ENCODE data around the gene MICAL3.

MICAL3 gene

GRCh38 chr22:17914474-17914873 is 109.9 kb downstream of the MICAL3 start:
- DNase-seq (ENCODE audit: low read depth in 2 of 2) = no peak

- DNase-seq (ENCODE audit: low read depth in 2 of 2) = no peak
Measured at GRCh38 chr22:17913801-17914347, 110.5 kb downstream of the MICAL3 start.

- DNase-seq (ENCODE audit: low read depth in 2 of 2) = no peak
Measured at GRCh38 chr22:17912945-17913721, 111.2 kb downstream of the MICAL3 start.

DNA sequence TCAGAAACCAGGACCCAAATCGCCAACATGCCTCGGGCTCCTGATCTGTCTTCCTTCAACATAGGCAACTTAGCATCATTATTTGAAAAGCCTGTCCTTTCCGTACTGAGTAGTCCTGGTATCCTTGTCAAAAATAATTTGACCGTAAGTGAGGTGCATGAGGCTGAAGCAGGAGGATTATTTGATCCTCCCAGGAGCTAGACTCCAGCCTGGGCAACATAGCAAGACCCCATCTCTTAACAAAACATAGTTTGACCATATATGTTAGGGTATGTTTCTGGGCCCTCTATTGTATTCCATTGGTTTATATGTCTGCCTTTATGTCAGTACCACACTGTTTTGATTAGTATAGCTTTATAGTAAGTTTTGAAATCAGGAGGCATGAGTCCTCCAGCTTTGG is 112.5 kb downstream of the MICAL3 start:
- no peak for DNase-seq (ENCODE audit: low read depth in 2 of 2)

DNA sequence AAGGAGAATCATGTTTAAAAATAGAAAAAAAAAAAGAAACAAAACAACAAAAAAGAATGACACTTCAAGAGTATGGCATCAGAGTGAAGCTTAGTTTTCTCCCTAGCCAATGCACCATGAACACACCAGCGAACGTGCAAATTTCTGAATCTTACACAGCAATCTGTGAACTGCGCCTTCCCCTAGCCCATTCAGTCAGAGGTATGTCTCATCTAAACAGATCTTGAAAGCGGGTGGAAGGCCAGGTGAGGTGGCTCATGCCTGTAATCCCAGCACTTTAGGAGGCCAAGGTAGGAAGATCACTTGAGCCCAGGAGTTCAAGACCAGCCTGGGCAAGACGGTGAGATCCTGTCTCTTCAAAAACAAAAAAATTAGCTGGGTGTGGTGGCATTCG is 113.1 kb downstream of the MICAL3 start:
- DNase-seq (ENCODE audit: low read depth in 2 of 2) = no peak

GRCh38 chr22:17910561-17911311 is 113.6 kb downstream of the MICAL3 start:
- no peak for DNase-seq (ENCODE audit: low read depth in 2 of 2)

GRCh38 chr22:17907748-17908051 is 116.7 kb downstream of the MICAL3 start:
- DNase-seq (ENCODE audit: low read depth in 2 of 2) = no peak

GRCh38 chr22:17906978-17907747 is 117.2 kb downstream of the MICAL3 start:
- no peak for DNase-seq (ENCODE audit: low read depth in 2 of 2)

GRCh38 chr22:17905445-17905844 is 118.9 kb downstream of the MICAL3 start:
- DNase-seq (ENCODE audit: low read depth in 2 of 2) = no peak

- no peak for DNase-seq (ENCODE audit: low read depth in 2 of 2)
Measured at GRCh38 chr22:17903564-17904295, 120.6 kb downstream of the MICAL3 start.

DNA sequence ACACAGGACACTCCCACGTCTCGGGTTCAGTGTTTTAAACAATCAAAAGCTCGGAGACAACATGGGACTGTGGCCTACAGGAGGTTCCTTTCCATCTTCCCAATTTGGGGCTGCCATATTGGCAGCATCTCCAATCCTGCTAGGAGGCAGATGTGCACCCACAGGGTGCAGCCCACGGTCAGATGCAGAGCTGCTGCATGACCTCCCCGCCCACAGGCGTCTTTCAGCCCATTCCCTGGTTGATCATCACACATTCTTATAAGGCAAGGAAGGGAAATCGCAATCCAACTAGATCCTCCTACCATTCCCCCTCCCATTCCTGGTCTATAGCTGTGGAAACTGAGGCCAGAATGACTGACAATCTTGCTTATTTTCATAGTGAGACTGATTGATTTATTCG is 121.4 kb downstream of the MICAL3 start:
- no peak for DNase-seq (ENCODE audit: low read depth in 2 of 2)

DNA sequence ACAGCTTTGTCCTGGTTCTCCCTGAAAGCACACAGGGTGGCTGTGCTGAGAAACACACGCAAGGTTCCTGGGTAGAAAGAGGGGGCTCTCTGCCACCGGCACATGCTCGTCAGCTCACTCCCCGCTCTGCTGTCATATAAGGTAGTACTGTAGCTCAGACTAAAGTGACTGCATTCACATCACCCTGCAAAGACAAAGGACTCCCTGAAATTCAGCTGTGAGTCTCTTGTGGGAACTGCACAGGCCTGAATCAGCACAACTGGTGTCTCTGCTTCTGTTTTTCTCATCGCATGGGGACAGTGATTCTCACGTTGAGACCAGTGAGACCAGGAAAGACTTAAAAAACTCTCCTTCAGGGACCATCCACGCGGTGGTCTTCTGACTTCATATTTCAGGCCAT is 126.0 kb downstream of the MICAL3 start:
- no peak for DNase-seq (ENCODE audit: low read depth in 2 of 2)

DNA sequence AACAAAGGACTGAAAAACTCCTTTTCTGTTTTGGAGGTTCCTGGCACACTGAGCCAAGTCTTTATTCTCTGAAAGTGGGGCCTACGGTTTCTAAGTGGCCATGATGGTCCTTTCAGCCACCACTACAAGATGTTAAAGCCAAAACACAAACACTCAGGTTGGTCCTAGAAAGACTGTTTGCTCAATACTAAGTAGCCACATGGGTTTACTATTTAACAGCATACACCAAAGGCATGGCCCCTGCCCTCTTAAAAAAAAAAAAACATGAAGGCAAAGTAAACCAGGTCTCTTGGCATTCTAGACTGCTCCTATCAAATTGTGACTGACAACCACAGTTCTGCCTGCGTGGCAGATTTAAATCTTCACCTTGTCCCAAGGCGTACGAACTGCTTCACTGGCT is 126.5 kb downstream of the MICAL3 start:
- DNase-seq (ENCODE audit: low read depth in 2 of 2) = no peak

- DNase-seq (ENCODE audit: low read depth in 2 of 2) = no peak
Measured at GRCh38 chr22:17897426-17897825, 126.9 kb downstream of the MICAL3 start.

- DNase-seq (ENCODE audit: low read depth in 2 of 2) = no peak
Measured at GRCh38 chr22:17896586-17896985, 127.8 kb downstream of the MICAL3 start.

DNA sequence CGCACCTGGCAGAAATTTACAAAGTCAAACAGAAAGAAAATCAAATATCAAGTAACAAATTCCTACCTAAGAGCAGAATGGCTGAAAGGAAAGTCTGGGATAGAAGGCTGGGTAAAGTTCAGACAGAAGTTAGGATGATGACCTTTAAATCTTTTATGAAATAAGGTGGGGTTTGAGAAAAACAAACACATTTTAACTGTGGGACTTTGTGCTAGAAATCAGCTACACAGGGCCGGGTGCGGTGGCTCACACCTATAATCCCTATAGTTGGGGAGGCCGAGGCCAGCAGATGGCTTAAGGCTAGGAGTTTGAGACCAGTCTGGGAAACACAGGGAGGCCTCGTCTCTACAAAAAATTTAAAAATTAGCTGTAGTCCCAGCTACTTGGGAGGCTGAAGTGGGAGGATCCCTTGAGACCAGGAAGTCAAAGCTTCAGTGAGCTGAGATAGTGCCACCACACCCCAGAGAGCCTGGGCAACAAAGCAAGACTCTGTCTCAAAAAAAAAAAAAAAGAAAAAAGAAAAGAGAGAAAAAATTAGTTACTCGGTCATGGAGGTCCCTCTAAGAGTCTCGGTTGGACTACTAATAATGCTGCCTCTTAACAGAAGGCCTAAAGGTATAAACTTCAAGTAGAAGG is 130.3 kb downstream of the MICAL3 start:
- no peak for DNase-seq (ENCODE audit: low read depth in 2 of 2)

GRCh38 chr22:17892376-17892775 is 132.0 kb downstream of the MICAL3 start:
- no peak for DNase-seq (ENCODE audit: low read depth in 2 of 2)

DNA sequence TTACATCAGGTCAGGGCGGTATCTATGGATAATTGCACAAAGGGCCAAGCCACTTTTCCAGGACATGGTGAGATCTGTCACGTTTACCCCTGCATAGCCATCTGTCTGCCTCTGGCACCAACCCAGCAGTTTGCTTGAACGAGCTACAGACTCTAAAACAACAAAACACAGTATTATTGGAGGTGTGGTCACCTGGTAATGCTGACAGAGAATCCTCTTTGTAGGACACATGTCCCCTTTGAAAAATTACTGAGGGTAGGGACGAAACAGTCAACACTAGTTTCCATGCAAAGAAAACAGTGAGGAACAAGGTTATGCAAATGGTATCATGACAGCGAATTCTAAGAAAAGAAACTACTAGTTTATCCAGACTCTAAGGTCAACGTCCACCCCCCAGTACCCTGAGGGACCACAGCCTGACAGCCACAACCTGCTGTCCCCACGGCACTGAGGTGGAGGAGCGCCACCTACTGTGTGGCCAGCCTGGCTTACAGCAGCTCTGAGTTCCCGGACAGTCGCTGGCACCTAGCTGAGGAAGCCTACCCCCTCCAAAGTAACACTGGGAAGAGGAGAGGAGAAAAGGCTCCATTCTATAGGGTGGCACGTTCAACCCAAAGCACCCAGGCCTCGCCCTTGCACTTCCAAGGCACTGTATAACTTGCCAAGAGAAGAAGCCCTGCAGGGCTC is 132.7 kb downstream of the MICAL3 start:
- DNase-seq (ENCODE audit: low read depth in 2 of 2) = no peak

DNA sequence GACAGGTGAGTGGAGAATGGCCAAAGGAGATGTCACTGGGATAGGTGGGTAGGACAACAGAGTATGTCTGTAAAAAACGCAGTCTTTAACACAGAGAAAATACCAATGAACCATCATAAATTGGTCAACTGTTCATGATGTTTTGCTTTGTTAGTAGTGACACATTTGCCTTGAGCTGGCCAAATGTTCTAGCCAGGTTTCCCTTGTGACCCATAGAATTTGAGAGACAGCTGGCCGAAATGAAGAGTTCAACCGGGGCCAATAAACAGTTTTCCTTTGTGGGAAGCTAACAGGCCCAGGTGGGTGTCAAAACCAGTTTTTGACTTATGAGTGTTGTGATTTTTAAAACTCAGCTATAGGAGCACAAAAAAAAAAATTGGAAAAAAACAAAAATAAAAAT is 133.5 kb downstream of the MICAL3 start:
- no peak for DNase-seq (ENCODE audit: low read depth in 2 of 2)

DNA sequence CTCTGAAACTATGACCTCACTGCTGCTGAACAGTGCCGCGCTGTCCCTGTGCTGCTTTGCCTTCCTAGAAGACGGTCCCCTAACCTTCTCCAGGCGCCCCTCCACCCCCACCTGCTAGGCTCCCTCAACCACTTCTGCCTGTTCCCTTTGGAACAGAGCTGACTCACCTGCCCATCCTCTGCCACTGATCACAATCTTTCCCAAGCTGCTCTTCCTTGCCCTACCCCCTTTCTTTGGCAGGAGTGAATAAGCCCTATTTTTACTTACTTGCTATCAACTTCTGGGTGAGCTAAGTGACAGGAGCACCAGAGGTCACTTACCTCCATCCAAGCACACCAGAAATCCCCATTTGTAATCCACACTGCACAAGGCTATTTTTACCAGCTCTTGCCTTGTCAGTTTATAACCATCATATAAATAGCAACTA is 134.1 kb downstream of the MICAL3 start:
- no peak for DNase-seq (ENCODE audit: low read depth in 2 of 2)

DNA sequence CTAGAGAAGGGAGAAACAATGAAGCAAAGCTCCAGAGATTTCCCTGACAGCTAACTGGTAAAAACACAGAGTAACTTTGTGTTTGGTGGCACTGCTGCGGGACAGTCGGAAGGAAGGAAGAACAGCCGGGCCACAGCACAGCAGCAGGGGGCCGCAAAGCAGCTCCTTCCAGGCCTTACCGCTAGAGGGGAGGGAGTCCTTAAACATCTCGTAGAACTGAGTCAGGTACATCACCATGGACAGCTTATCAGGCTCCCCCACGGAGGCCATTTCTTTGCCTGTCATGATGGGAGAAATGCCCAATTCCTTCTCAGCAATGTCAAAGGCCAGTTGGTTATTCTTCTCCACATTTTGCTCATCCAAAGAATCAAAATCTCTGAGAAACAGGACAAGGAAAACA is 135.5 kb downstream of the MICAL3 start:
- no peak for DNase-seq (ENCODE audit: low read depth in 2 of 2)
